GM19452 (cell line): ENCODE data around the gene CCDC78.
"Not testable (repeated sequence)": the region's sequence is repeated elsewhere in the genome, so short reads cannot be mapped to it uniquely, and the experiment has no call there.

Experiments used
- ATAC-seq: cut with Tn5 transposase; IDR thresholded peaks from one replicate; pipeline ENCODE4 v1.9.1; 2021; ENCODE audit not compliant: unreplicated experiment

CCDC78 gene

GRCh38 chr16:725041-725376 lies 1.2 kb downstream of the CCDC78 start:
- ATAC-seq, result no peak

GRCh38 chr16:724188-725040 lies 1.8 kb downstream of the CCDC78 start:
- ATAC-seq, result no peak

- no peak for ATAC-seq
These were observed 2.5 kb downstream of the CCDC78 start for GRCh38 chr16:723695-724094.

- no peak for ATAC-seq
These were observed 3.2 kb downstream of the CCDC78 start for GRCh38 chr16:722835-723633.

GRCh38 chr16:721765-722540 lies 4.3 kb downstream of the CCDC78 start:
- ATAC-seq, result no peak

- ATAC-seq, result peak; percentile 57
These were observed 5.1 kb downstream of the CCDC78 start, which contains the start of gene ANTKMT for GRCh38 chr16:720990-721764. TSS of gene ANTKMT (plus strand) at chr16:721146. CDS start at chr16:721275, 129 bp downstream.

- ATAC-seq, result peak; percentile 36
These were observed 5.7 kb downstream of the CCDC78 start for GRCh38 chr16:720447-720989.

DNA sequence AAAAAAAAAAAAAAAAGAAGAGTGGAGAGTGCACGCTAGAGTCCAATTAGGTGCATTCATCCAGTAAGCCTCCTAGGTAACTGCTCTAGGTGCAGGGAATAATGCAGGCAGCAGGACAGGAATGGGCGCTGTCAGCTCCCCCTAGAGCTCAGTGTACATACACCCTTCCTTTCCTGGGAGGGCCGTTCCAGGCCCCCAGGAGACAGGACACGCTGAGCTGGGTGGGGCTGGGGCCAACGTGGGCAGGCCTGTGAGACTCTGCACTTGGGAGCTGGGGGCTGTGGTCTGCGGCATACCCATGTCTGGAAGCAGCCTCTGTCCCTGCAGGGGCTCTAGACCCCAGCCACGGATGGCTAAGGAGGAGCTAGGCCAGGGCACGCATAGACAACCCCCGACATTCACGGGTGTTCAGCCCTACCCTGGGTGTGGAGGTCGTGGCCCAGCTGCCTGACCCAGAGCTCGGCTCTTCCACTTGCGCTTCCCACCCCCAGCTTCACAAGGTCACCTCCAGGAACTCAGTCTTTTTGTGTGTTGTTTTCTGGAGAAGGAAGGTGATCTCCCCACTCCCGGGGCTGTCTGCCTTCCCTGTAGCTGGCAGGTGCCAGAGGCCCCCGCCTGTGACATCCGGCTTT lies 6.3 kb downstream of the CCDC78 start:
- no peak for ATAC-seq

DNA sequence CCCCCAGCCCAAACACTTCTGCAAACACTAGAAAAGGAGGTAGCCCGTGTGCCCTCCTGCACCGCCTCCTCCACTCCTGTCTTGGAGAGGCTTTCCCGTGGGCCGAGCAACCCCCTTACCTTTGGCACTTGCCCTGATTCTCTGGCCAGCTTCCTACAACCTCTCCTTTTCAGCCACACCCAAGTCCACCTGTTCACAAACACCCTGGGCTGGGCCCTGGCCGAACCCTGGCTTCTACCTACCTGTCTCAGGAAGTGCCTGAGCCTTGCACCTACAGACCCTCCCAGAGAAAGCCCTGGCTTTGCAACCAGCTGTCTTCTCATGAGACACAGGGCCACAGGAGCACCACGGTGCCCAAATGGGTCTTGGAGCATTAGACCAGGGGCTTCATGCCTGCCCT lies 7.3 kb downstream of the CCDC78 start:
- ATAC-seq, result no peak

GRCh38 chr16:718389-718788 lies 7.9 kb downstream of the CCDC78 start:
- ATAC-seq, result no peak

DNA sequence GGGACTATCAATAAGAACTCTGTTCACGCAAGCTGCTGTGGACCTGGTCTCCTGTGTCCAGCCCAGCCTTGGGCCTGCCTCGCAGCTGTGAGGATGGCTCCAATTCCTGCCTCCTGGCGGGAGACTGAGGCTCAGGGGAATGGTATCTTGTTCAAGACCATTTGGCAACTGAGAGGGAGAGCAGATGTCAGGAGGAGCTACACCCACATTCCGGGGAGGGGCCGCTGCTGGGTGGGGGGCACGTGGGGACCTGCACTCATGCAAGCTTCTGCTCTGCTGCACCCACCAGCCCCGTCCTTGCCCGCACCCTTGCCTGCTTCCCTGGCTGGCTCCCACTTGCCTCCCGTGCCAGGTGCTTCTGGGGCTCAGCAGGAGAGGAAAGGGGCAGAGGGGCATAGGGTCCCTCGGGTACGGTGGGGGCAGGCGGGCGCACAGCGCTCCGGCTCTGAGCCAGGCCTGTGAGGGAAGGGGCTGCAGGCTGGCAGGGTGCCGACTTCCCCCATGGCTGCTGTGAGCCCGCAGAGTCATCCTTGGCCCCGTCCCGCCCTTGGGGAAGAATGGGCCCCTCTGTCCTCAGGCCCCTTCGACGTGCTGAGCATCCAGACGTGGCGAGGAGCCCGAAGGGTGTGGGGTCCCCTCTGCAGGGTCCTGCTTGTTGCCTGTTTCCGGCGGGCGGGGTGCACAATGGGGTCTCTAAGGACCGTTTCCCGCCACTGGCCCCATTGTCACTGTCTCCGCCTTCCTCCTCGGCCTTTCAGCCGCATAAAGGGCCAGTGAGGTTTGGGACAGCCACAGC lies 8.6 kb downstream of the CCDC78 start:
- ATAC-seq, result no peak

DNA sequence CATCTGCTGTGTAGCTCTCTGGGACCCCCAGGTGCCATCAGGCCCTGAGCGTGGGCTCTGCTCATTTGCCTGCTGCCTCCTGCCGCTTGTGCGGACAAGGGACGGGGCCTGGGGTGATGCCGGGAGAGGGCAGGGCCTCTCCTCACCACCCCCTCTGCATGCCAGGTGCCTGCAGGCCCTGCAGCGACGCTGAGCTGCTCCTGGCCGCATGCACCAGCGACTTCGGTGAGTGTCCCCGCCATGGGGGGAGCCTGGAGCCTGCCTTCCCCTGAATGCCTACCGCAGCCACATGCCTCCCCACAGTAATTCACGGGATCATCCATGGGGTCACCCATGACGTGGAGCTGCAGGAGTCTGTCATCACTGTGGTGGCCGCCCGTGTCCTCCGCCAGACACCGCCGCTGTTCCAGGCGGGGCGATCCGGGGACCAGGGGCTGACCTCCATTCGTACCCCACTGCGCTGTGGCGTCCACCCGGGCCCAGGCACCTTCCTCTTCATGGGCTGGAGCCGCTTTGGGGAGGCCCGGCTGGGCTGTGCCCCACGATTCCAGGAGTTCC lies 9.4 kb downstream of the CCDC78 start:
- no peak for ATAC-seq

GRCh38 chr16:716200-716568 lies 10.1 kb downstream of the CCDC78 start:
- no peak for ATAC-seq

DNA sequence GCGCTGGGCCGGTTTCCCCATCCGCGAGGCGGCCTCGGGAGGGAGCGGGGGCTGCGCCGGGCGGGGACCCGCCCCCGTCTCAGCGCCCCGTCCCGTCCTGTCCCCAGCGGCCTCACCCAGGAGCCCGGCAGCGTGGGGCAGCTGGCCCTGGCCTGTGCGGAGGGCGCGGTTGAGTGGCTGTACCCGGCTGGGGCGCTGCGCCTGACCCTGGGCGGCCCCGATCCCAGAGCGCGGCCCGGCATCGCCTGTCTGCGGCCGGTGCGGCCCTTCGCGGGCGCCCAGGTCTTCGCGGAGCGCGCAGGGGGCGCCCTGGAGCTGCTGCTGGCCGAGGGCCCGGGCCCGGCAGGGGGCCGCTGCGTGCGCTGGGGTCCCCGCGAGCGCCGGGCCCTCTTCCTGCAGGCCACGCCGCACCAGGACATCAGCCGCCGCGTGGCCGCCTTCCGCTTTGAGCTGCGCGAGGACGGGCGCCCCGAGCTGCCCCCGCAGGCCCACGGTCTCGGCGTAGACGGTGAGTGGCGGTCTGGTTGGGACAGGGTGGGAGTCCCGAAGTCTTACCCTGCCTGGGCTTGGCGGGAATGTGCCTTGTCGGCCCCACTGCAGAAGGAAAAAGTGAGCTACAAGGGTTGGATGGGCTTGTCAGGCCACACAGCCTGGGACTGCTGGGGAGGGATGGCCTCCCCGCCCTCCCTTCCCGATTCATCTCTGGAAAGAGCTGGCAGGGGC lies 10.6 kb downstream of the CCDC78 start:
- ATAC-seq, result no peak

- peak; percentile 83 for ATAC-seq
These were observed 11.4 kb downstream of the CCDC78 start, which contains the start of gene METRN for GRCh38 chr16:714558-715476. TSS of gene METRN (plus strand) at chr16:715118. CDS start at chr16:715290, 172 bp downstream.

DNA sequence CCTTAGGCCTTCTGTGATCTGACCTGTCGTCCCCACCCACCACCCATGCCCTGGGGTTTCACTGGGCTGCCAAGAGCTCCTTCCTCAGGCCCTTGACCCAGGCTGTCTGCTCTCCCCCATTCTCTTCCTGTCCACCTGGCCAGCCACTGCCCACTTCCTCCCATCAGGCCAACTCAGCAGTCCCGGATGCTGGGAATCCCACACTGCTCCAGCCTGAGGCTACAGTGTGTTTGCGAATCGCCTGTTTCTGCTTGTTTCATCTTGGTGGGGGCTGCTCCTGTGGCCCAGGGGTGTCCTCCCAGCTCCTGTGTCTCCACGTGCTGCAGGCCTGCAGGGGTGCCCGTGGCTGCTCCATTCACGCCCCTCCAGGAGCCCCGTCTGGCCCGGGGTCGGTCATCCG lies 12.2 kb downstream of the CCDC78 start:
- ATAC-seq, result no peak

GRCh38 chr16:712740-713250 lies 13.4 kb downstream of the CCDC78 start:
- not testable (repeated sequence) for ATAC-seq
